Chondrocyte (in vitro differentiated cells): Measurements from ENCODE around the gene POLL. TPM values are rescaled to one million over a fixed set of nuclear protein-coding genes. Genes with fewer than 3 reads are reported as not detected.
A peak's percentile ranks its signal among the peaks of the same experiment; 100 is the strongest.
"Not testable (repeated sequence)": the region's sequence is repeated elsewhere in the genome, so short reads cannot be mapped to it uniquely, and the experiment has no call there.

Experiments
- DNase-seq: peaks from one replicate; pipeline ENCODE4 v3.0.0; 2021; ENCODE audit warnings: mixed read lengths, low spot score
- H3K27ac Mint-ChIP-seq: one replicate; pipeline ENCODE4 v1.8.0; 2021; ENCODE audit warnings: mild to moderate bottlenecking, moderate library complexity, mixed read lengths; ENCODE audit not compliant: unreplicated experiment
- H3K27me3 Mint-ChIP-seq: 2 replicates; pipeline ENCODE4 v1.8.0; 2021; ENCODE audit warnings: low read depth, mixed read lengths
- H3K36me3 Mint-ChIP-seq: 2 replicates; pipeline ENCODE4 v1.8.0; 2021; ENCODE audit warnings: low read depth, mixed read lengths
- H3K4me1 Mint-ChIP-seq: 2 replicates; pipeline ENCODE4 v1.8.0; 2021; ENCODE audit warnings: low read depth, mild to moderate bottlenecking, mixed read lengths
- H3K4me3 Mint-ChIP-seq: one replicate; pipeline ENCODE4 v1.8.0; 2021; ENCODE audit warnings: mild to moderate bottlenecking, moderate library complexity, mixed read lengths; ENCODE audit not compliant: unreplicated experiment
- H3K9me3 Mint-ChIP-seq: 2 replicates; pipeline ENCODE4 v1.8.0; 2021; ENCODE audit warnings: low read depth, mixed read lengths
- CTCF ChIP-seq: fragments of 200-600 bp; sonication (generic); IDR thresholded peaks from 2 replicates; pipeline ENCODE4 v1.5.0; 2021; ENCODE audit warnings: antibody characterized with exemption, mild to moderate bottlenecking, moderate library complexity
- long read RNA-seq: library from polyadenylated mRNA; stranded (forward); transcript quantifications from one replicate; pipeline ENCODE4 v2.0.0, GENCODE V29; 2021
- total RNA-seq: library from RNA; stranded (reverse); gene quantifications from 3 replicates; pipeline ENCODE4 v1.2.1, GENCODE V29; 2021

Gene POLL
- total RNA-seq = 21.2 to 31.0 TPM (median 23.4 TPM) in 3 replicates
- long read RNA-seq, transcript POLL-205 (8 exons, 2,360 nt) = major isoform, 10 of 37 reads
- long read RNA-seq, partial matches to known transcripts = 3 of 37 reads
- long read RNA-seq, other reads (novel, unspliced or antisense) = 23 of 37 reads

- Mint-ChIP-seq H3K4me1 (peaks cover 27% of the 10 kb centered on the region), H3K9me3 (no peaks in the 10 kb centered on the region), H3K36me3 (peaks cover 3% of the 10 kb centered on the region), H3K27me3 (no peaks in the 10 kb centered on the region), H3K27ac (peak within 1 kb of the TSS; percentile 77), H3K4me3 (peak within 1 kb of the TSS; percentile 95)
- DNase-seq = no peak
- TF ChIP-seq CTCF = no peak
Measured at GRCh38 chr10:101587725-101588653, at the start of gene POLL, which contains the start of gene DPCD. TSS of gene POLL (minus strand) at chr10:101588257. CDS start at chr10:101587360, 897 bp downstream. TSS of gene DPCD (plus strand) at chr10:101588321. CDS start at chr10:101588337, 16 bp downstream.

- H3K27ac Mint-ChIP-seq, H3K27me3 Mint-ChIP-seq, H3K4me3 Mint-ChIP-seq, DNase-seq, H3K9me3 Mint-ChIP-seq, H3K36me3 Mint-ChIP-seq, H3K4me1 Mint-ChIP-seq: not testable (repeated sequence)
Measured at GRCh38 chr10:101633510-101633909, 45.5 kb upstream of the POLL start.

- Mint-ChIP-seq H3K36me3 (peaks cover 3% of the 10 kb centered on the region), H3K27ac (no peak overlapping the region), H3K27me3 (no peaks in the 10 kb centered on the region), H3K4me3 (no peak overlapping the region), H3K4me1 (peaks cover 2% of the 10 kb centered on the region), H3K9me3 (no peaks in the 10 kb centered on the region)
- DNase-seq = peak; percentile 28
- TF ChIP-seq CTCF = no peak
Measured at GRCh38 chr10:101631821-101632475, 43.9 kb upstream of the POLL start.

GRCh38 chr10:101630633-101630920 lies 42.5 kb upstream of the POLL start:
- peaks cover 3% of the 10 kb centered on the region for H3K36me3 Mint-ChIP-seq
- peaks cover 2% of the 10 kb centered on the region for H3K4me1 Mint-ChIP-seq
- DNase-seq = no peak
- H3K27ac Mint-ChIP-seq = no peak overlapping the region
- no peaks in the 10 kb centered on the region for H3K27me3 Mint-ChIP-seq
- no peak for TF ChIP-seq CTCF
- H3K9me3 Mint-ChIP-seq = no peaks in the 10 kb centered on the region
- no peak overlapping the region for H3K4me3 Mint-ChIP-seq

GRCh38 chr10:101629837-101630632 lies 42.0 kb upstream of the POLL start:
- peaks cover 2% of the 10 kb centered on the region for H3K4me1 Mint-ChIP-seq
- no peak overlapping the region for H3K4me3 Mint-ChIP-seq
- H3K27ac Mint-ChIP-seq = no peak overlapping the region
- H3K27me3 Mint-ChIP-seq = no peaks in the 10 kb centered on the region
- DNase-seq = peak; percentile 20
- peaks cover 6% of the 10 kb centered on the region for H3K36me3 Mint-ChIP-seq
- TF ChIP-seq CTCF = no peak
- H3K9me3 Mint-ChIP-seq = no peaks in the 10 kb centered on the region
